CD4-positive, alpha-beta T cell treated with Interferon alpha-2 for 1 hour (primary cell): ENCODE data around the gene RFX3.
A peak's percentile ranks its signal among the peaks of the same experiment; 100 is the strongest.

ENCODE experiments used
- DNase-seq, 2 donors: peaks; one replicate each; pipeline ENCODE4 v3.0.0-alpha.2; 2020 to 2022

The RFX3 gene

DNA sequence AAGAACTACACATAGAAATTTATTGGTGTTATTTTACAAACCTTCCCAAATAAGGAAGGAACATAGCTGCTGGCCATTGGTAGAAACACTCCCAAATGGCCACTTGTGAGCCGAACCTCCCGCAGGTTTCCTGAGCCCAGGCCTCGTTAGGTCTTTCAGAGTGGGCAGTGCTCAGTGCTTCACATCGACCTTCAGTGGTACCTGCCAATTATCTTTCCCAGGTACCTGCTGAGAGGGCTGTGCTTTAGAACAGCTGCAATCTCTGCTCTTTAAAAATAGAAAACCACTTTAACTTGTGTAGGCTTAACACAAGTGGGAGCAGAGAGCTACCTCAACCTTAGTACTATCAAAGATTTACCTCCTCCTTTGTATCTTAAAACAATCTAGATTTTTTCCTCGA, 334.1 kb downstream of the RFX3 start:
- DNase-seq = no peak

- no peak for DNase-seq
Measured at GRCh38 chr9:3189113-3189861, 336.5 kb downstream of the RFX3 start.

DNA sequence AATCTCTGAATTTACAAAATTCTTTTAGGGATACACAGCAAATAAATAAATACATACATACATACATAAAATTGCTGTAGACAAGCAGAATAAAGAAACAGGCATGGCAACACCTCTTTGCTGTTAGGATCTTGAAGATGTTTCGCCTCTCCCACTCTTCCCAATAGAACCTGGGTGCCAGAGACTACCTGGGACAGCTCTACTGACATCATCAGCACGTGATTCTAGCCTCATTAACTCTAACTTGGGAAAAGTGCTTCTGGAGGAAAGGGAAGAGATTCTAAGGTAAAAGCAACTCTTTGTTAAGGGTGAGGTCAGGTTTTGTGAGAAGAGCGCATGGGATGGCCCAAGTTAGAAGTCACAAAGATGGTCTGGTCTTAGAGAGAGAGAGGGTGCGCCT, 339.1 kb downstream of the RFX3 start:
- DNase-seq = no peak

DNA sequence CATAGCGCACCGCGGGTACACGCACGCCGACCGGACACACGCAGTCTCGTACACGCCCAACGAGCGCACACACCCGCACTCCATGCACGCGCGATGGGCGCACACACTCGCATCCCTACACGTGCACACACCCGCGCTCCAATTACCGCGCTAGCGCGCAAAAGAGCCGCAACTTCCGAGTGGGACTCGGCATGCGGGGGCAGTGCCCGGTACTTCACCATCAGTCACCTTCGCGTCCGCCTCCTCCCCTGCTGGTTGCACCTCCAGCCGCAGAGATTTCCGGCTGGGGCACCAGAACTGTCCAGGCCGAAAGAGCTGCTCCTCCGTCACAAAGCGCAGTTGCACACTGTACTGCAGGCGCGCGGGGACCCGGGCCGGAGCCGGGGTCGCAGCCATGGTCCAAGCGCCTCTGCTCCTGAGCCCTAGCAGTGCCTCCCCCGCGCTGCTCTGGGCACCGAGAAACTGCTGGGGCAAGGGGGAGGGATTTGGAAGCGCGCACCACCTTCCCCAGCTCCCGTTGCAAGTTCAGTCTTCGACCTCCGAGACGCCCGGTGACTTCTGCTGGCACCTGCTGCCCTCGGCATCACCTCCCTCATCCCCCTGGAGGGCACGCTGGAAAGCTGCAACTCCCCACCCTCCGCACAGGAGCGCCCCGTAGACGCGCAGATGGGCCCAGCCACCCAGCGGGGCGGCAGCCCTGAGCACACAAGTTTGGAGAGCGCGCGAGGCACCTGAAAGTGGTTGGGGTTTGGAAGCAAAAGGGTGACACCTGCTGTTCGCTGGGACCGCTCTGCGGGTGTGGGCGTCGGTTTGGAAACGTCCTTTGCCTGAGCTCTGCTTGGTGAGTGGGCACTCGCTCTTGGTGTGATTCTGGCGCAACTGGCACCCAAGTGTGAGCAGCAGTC, 344.5 kb downstream of the RFX3 start:
- peak in 1 of 2 donors; percentile 18 for DNase-seq

DNA sequence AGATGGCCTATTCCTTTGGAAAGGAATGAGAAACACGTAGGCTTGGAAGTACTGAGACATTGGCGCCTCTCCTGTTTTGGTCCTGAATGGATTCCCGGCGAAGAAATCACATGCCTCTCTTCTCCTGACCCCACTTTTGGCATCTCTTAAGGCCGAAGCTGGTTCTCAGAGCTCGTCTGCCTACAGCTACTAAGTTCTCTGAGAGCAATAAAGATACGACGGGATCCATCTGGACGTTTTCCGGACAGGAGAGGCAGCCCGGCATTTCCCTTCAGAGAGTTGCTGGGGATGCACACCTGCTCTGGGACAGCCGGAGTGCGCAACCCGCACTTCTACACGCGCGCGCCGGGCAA, 345.1 kb downstream of the RFX3 start:
- no peak for DNase-seq

- DNase-seq = no peak
Measured at GRCh38 chr9:3179711-3180110, 346.1 kb downstream of the RFX3 start.

DNA sequence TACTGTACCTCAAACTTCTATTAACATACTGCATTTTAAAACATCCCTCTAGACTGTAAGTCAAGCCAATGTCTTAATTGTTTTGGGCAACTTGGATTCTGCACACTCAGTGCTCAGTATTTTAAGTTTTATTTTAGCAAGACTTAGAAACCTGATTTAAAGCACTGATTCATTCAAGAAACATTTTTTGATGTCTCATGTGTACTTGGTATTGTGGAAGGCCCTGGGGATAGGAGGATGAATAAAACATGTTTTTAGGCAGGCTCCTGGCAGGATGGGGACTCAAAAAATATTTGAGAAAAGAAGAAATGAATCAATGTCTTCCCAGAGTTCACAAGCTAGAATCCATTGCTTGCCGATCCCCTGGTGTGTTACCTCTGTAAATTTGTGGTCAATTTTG, 347.9 kb downstream of the RFX3 start:
- DNase-seq = no peak

GRCh38 chr9:3177146-3177761, 348.5 kb downstream of the RFX3 start:
- no peak for DNase-seq

DNA sequence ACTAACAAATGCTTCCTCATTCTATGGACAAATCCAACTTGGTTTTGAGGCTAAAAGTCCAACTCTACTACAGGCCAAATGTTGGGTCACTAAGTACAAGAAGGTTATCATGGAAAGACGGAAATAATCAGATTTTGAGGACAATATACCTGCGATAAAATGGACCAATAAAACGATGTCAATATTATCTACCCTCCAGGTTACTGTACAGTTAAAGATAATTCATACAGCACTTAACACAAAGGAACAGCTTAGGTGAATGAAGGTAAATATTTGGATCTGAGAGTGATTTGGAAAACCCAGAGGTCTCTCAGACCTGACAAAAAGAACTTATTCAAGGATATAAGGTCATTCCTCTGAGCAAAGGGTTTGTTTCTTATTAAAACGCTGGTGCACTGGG, 352.4 kb downstream of the RFX3 start:
- no peak for DNase-seq

GRCh38 chr9:3170819-3171218, 355.0 kb downstream of the RFX3 start:
- DNase-seq = no peak
